SK-N-SH (cell line): ENCODE measurements around the gene WDR82. TPM values are rescaled to one million over a fixed set of nuclear protein-coding genes. Genes with fewer than 3 reads are reported as not detected.

ENCODE experiments used
- CTCF ChIA-PET: fragments of 300-600, 350-600 bp; formaldehyde crosslinking; extraction: SDS; loops from one replicate; lab custom pipeline; 2021; lab: Yijun Ruan, JAX
- POLR2A ChIA-PET: fragments of 350-600 bp; sonication (Branson Sonifier 250); formaldehyde crosslinking; extraction: SDS; loops from one replicate; lab custom pipeline; 2020; ENCODE audit warnings: antibody characterized with exemption, inconsistent platforms; lab: Yijun Ruan, JAX
- DNase-seq: peaks from one replicate; pipeline ENCODE4 v3.0.0; 2012
- H2AFZ ChIP-seq: fragments of 200-600 bp; sonication (generic); 2 replicates; pipeline ENCODE4 v1.8.1; 2016; ENCODE audit warnings: antibody characterized with exemption, mild to moderate bottlenecking, low read depth
- H3F3A ChIP-seq: fragments of 200-600 bp; sonication (generic); replicated peaks from 2 replicates; pipeline ENCODE3; 2016; ENCODE audit warnings: antibody characterized with exemption, mild to moderate bottlenecking; ENCODE audit not compliant: insufficient read depth
- H3K27ac ChIP-seq, 2 experiments: fragments of 200-500 bp in 1 of 2; fragments of 200-600 bp in 1 of 2; sonication (Bioruptor generic) in 1 of 2; sonication (generic), shearing (Covaris generic) in 1 of 2; 2 replicates each; pipeline versions ENCODE4 v1.5.1 to v1.6.1; 2014 to 2016; ENCODE audit warnings: low read depth in 2 of 2, inconsistent platforms in 1 of 2, low read length in 1 of 2, mild to moderate bottlenecking in 1 of 2, mixed read lengths in 1 of 2
- H3K27me3 ChIP-seq: fragments of 200-600 bp; sonication (generic), shearing (Covaris generic); 2 replicates; pipeline ENCODE4 v1.6.1; 2016; ENCODE audit warnings: mixed run types; ENCODE audit not compliant: insufficient read depth
- H3K36me3 ChIP-seq, 2 experiments: fragments of 200-500 bp in 1 of 2; fragments of 200-600 bp in 1 of 2; sonication (Bioruptor generic) in 1 of 2; sonication (generic) in 1 of 2; replicated peaks in 1 of 2; 2 replicates each; pipeline versions ENCODE3 to v1.5.1; 2014 to 2016; ENCODE audit warnings: low read length in 1 of 2, mild to moderate bottlenecking in 1 of 2; ENCODE audit not compliant: insufficient read depth in 2 of 2, control insufficient read depth in 1 of 2
- H3K4me1 ChIP-seq, 2 experiments: fragments of 200-500 bp in 1 of 2; fragments of 200-600 bp in 1 of 2; sonication (Bioruptor generic) in 1 of 2; sonication (generic), shearing (Covaris generic) in 1 of 2; 2 replicates each; pipeline versions ENCODE4 v1.5.1 to v1.6.1; 2014 to 2016; ENCODE audit warnings: low read depth in 1 of 2, low read length in 1 of 2, mixed run types in 1 of 2; ENCODE audit not compliant: insufficient read depth in 2 of 2, control insufficient read depth in 1 of 2
- H3K4me2 ChIP-seq: fragments of 200-600 bp; sonication (generic), shearing (Covaris generic); 2 replicates; pipeline ENCODE4 v1.6.1; 2017; ENCODE audit warnings: mixed run types
- H3K4me3 ChIP-seq, 2 experiments: fragments of 200-500 bp in 1 of 2; fragments of 200-600 bp in 1 of 2; sonication (Bioruptor generic) in 1 of 2; sonication (generic), shearing (Covaris generic) in 1 of 2; 2 replicates each; pipeline versions ENCODE4 v1.5.1 to v1.8.1; 2014 to 2016; ENCODE audit warnings: low read depth in 2 of 2, inconsistent platforms in 1 of 2, low read length in 1 of 2, mild to moderate bottlenecking in 1 of 2, mixed read lengths in 1 of 2, moderate library complexity in 1 of 2
- H3K79me2 ChIP-seq: fragments of 200-600 bp; sonication (generic); 2 replicates; pipeline ENCODE4 v1.8.1; 2017; ENCODE audit warnings: mild to moderate bottlenecking; ENCODE audit not compliant: insufficient read depth
- H3K9ac ChIP-seq: fragments of 200-600 bp; sonication (generic); 2 replicates; pipeline ENCODE4 v1.6.1; 2017; ENCODE audit warnings: mixed run types
- H3K9me2 ChIP-seq: fragments of 200-600 bp; sonication (generic); 2 replicates; pipeline ENCODE4 v1.6.1; 2017; ENCODE audit warnings: mixed run types
- H3K9me3 ChIP-seq: fragments of 200-600 bp; sonication (generic); 2 replicates; pipeline ENCODE4 v1.6.1; 2017; ENCODE audit warnings: mixed run types, mild to moderate bottlenecking, moderate library complexity
- H4K20me1 ChIP-seq: fragments of 200-600 bp; sonication (generic); 2 replicates; pipeline ENCODE4 v1.6.1; 2017; ENCODE audit warnings: mild to moderate bottlenecking, mixed run types; ENCODE audit not compliant: insufficient read depth
- CTCF ChIP-seq: fragments of 200-600 bp; sonication (generic); IDR thresholded peaks from 2 replicates; pipeline ENCODE4 v1.6.1; 2017; ENCODE audit warnings: antibody characterized with exemption, mild to moderate bottlenecking, moderate library complexity
- ELF1 ChIP-seq: IDR thresholded peaks from 2 replicates; pipeline ENCODE4 v1.4.0; 2012
- EZH2phosphoT487 ChIP-seq: fragments of 200-600 bp; sonication (generic); IDR thresholded peaks from 2 replicates; pipeline ENCODE4 v1.6.1; 2017; ENCODE audit warnings: low read depth, mixed run types, mild to moderate bottlenecking, antibody characterized with exemption, moderate library complexity, borderline replicate concordance
- FOSL2 ChIP-seq: IDR thresholded peaks from 2 replicates; pipeline ENCODE4 v1.4.0; 2012; ENCODE audit warnings: low read depth, mild to moderate bottlenecking, moderate library complexity, borderline replicate concordance
- FOXJ3 ChIP-seq: sonication (generic); formaldehyde crosslinking; IDR thresholded peaks from 2 replicates; pipeline ENCODE4 v1.5.1; 2020; ENCODE audit warnings: mild to moderate bottlenecking, missing genetic modification reagents
- GABPA ChIP-seq: IDR thresholded peaks from 2 replicates; pipeline ENCODE4 v1.4.0; 2012; ENCODE audit warnings: low read depth, mild to moderate bottlenecking
- GATA2 ChIP-seq: sonication (generic); formaldehyde crosslinking; IDR thresholded peaks from 2 replicates; pipeline ENCODE4 v1.5.0; 2020; ENCODE audit warnings: mild to moderate bottlenecking, missing genetic modification reagents
- IRF3 ChIP-seq: fragments of 150-350 bp; IDR thresholded peaks from 2 replicates; pipeline ENCODE4 v1.6.1; 2016; ENCODE audit warnings: mild to moderate bottlenecking, low read depth, low read length
- JUND ChIP-seq: IDR thresholded peaks from 2 replicates; pipeline ENCODE4 v1.4.0; 2012
- MEF2A ChIP-seq: IDR thresholded peaks from 2 replicates; pipeline ENCODE4 v1.4.0; 2012; ENCODE audit warnings: low read depth, borderline replicate concordance
- MXI1 ChIP-seq: IDR thresholded peaks from 2 replicates; pipeline ENCODE4 v1.6.1; 2012; ENCODE audit warnings: mild to moderate bottlenecking, low read depth, low read length, improper control_type of control experiment
- NFIC ChIP-seq: IDR thresholded peaks from 2 replicates; pipeline ENCODE4 v1.4.0; 2012; ENCODE audit warnings: borderline replicate concordance
- PBX3 ChIP-seq: IDR thresholded peaks from 2 replicates; pipeline ENCODE4; 2012
- RAD21 ChIP-seq: IDR thresholded peaks from 2 replicates; pipeline ENCODE4 v1.6.1; 2012; ENCODE audit warnings: mild to moderate bottlenecking, low read length
- RCOR1 ChIP-seq: fragments of 150-350 bp; IDR thresholded peaks from 2 replicates; pipeline ENCODE4 v1.6.1; 2017; ENCODE audit warnings: antibody characterized with exemption, low read length
- SIN3A ChIP-seq: IDR thresholded peaks from 2 replicates; pipeline ENCODE4 v1.6.1; 2012; ENCODE audit warnings: low read depth, mild to moderate bottlenecking, low read length, moderate library complexity, borderline replicate concordance
- SMC3 ChIP-seq: IDR thresholded peaks from 2 replicates; pipeline ENCODE4 v1.6.1; 2012; ENCODE audit warnings: low read depth, low read length, improper control_type of control experiment
- TAF1 ChIP-seq: IDR thresholded peaks from 2 replicates; pipeline ENCODE4 v1.6.1; 2012; ENCODE audit warnings: low read depth, mild to moderate bottlenecking, low read length, moderate library complexity, borderline replicate concordance
- USF1 ChIP-seq: IDR thresholded peaks from 2 replicates; pipeline ENCODE4 v1.4.0; 2012; ENCODE audit warnings: low read depth, borderline replicate concordance
- WGBS: methylation state at CpG from one replicate; pipeline ENCODE4 v1.1.6; 2017; ENCODE audit warnings: low lambda C conversion rate; 5-methylcytosine and 5-hydroxymethylcytosine counted together
- polyA plus RNA-seq, 3 experiments: library from polyadenylated mRNA; depleted of rRNA; stranded (reverse); fragments of >200 nt; gene quantifications; 2 replicates each; pipeline ENCODE4 v1.2.3, GENCODE V29; 2012

Gene WDR82
- polyA plus RNA-seq, 1 of the 3 experiments (the other 2 are of a cell fraction): 41.2 TPM

DNA sequence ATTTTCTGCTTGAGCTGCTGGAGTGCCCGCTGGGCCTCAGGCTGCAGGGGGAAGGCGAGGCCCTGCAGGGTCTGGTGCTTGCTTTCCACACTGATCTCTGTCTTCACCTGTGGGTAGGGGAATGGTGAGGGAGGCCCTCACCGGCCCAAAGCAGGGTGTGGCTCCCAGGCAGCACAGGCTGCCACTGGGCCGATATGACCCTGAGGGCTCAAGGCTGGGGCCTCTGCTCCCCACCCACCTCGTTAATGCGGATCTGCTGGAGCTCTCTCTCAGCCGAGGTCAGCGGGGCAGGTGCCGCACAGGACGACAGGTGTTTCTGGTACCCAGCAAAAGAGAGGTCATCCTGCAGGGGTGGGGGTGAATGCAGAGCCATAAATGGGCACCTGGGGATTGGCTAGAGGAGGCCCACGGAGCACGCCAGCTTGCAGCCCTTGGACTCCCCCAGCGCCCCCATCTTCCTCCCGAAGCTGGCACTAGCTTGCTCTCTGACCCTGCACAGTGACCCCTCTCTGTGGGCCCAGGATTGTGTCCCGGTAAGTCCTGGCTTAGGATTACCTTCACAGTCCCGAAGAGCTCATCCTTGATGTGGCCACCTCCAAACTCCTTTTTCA, 47.5 kb downstream of the WDR82 start:
- ChIA-PET POLR2A (interaction anchor here (1.4 kb wide), 1 partner anchor 8 kb away, joined by 3 read pairs; the partner anchor contains the start of gene TWF2), CTCF (interaction anchor here (0.6 to 11.8 kb wide), 17 partner anchors 11 to 230 kb away, joined by 3 to 257 read pairs (median 5); partner anchors contain the start of genes PPM1M, TLR9 and WDR82)
- peaks cover 42% of the 10 kb centered on the region for H3K79me2 ChIP-seq
- WGBS: 94% methylated on average over 6 of the region's 16 CpGs
- H3K36me3 ChIP-seq: peaks cover 16 to 42% of the 10 kb centered on the region in 2 experiments
- TF ChIP-seq SIN3A (no peak), PBX3 (no peak), EZH2phosphoT487 (no peak), CTCF (no peak), TAF1 (no peak), JUND (no peak), FOXJ3 (CRISPR knock-in tag) (no peak), MEF2A (no peak), MXI1 (no peak), NFIC (no peak), ELF1 (no peak), RAD21 (no peak), FOSL2 (no peak), GABPA (no peak), RCOR1 (no peak), SMC3 (no peak), IRF3 (no peak), USF1 (no peak), GATA2 (CRISPR knock-in tag) (no peak)
- peaks cover 23% of the 10 kb centered on the region for H4K20me1 ChIP-seq
- H2AFZ ChIP-seq: no peak overlapping the region
- H3K9ac ChIP-seq: no peak overlapping the region
- no peaks in the 10 kb centered on the region for H3K27me3 ChIP-seq
- no peaks in the 10 kb centered on the region for H3F3A ChIP-seq
- no peak overlapping the region for H3K4me3 ChIP-seq
- H3K9me2 ChIP-seq: no peaks in the 10 kb centered on the region
- H3K9me3 ChIP-seq: no peaks in the 10 kb centered on the region
- no peak overlapping the region for H3K4me2 ChIP-seq
- H3K27ac ChIP-seq: no peak overlapping the region
- no peak for DNase-seq
- peaks cover 0 to 10% of the 10 kb centered on the region in 2 experiments; a peak in 1 of 4 replicates for H3K4me1 ChIP-seq
